ENCODE results near the gene EGFR. TPM values are rescaled to one million over a fixed set of nuclear protein-coding genes. Genes with fewer than 3 reads are reported as not detected.

Gene EGFR
- polyA plus RNA-seq, 1 of the 3 experiments (the other 2 are of a cell fraction): 37.6 TPM

GRCh38 chr7:55210176-55210575 lies 191.4 kb downstream of the EGFR start:
- Histone ChIP-seq H3K27me3 (ENCODE audit: insufficient read depth) (no peaks in the 10 kb centered on the region), H3K27ac (ENCODE audit: low read depth in 2 of 2, low read length in 1 of 2) (no peak overlapping the region), H3K4me1 (ENCODE audit: control insufficient read depth in 1 of 2, insufficient read depth in 2 of 2, low read depth in 1 of 2, low read length in 1 of 2) (peaks cover 15 to 32% of the 10 kb centered on the region in 2 experiments; a peak in 3 of 4 replicates), H3K9me2 (no peaks in the 10 kb centered on the region), H3F3A (replicated peaks; ENCODE audit: insufficient read depth) (peaks cover 9% of the 10 kb centered on the region), H3K79me2 (ENCODE audit: insufficient read depth) (no peaks in the 10 kb centered on the region), H3K4me3 (ENCODE audit: low read depth in 2 of 2, low read length in 1 of 2) (no peak overlapping the region), H3K36me3 (replicated peaks in 1 of 2; ENCODE audit: control insufficient read depth in 1 of 2, insufficient read depth in 2 of 2, low read length in 1 of 2) (peaks cover 44 to 65% of the 10 kb centered on the region in 2 experiments), H3K9ac (no peak overlapping the region), H2AFZ (ENCODE audit: low read depth) (no peak overlapping the region), H4K20me1 (ENCODE audit: insufficient read depth) (0 out of 2 replicates have a peak, but pooled peaks cover 3% of the 10 kb centered on the region), H3K9me3 (no peaks in the 10 kb centered on the region), H3K4me2 (no peak overlapping the region)
- ChIA-PET CTCF (interaction anchor here (1.2 to 11.2 kb wide), 4 partner anchors 11 to 44 kb away, joined by 3 to 132 read pairs (median 14); no protein-coding TSS in a partner anchor), POLR2A (no interaction called here)
- WGBS (ENCODE audit: low lambda C conversion rate): 93% methylated on average over 4 of the region's 4 CpGs
- no peak for DNase-seq
- no peak for TF ChIP-seq RCOR1 (IDR thresholded peaks at IDR 0.05; ENCODE audit: low read length)
- no peak for TF ChIP-seq USF1 (IDR thresholded peaks at IDR 0.05; ENCODE audit: borderline replicate concordance, low read depth)
- no peak for TF ChIP-seq ZBTB33 (IDR thresholded peaks at IDR 0.05; ENCODE audit: borderline replicate concordance, low read depth)
- no peak for TF ChIP-seq EP300 (IDR thresholded peaks at IDR 0.05; ENCODE audit: borderline replicate concordance in 1 of 2, low read depth in 1 of 2, low read length in 1 of 2)
- no peak for TF ChIP-seq ELF1 (IDR thresholded peaks at IDR 0.05)
- TF ChIP-seq REST (IDR thresholded peaks at IDR 0.05; ENCODE audit: low read depth, low read length): no peak

GRCh38 chr7:55210716-55211115 lies 191.9 kb downstream of the EGFR start:
- Histone ChIP-seq H3K9me3 (no peaks in the 10 kb centered on the region), H3K36me3 (replicated peaks in 1 of 2; ENCODE audit: control insufficient read depth in 1 of 2, insufficient read depth in 2 of 2, low read length in 1 of 2) (peaks cover 39 to 59% of the 10 kb centered on the region in 2 experiments), H4K20me1 (ENCODE audit: insufficient read depth) (0 out of 2 replicates have a peak, but pooled peaks cover 3% of the 10 kb centered on the region), H3K27me3 (ENCODE audit: insufficient read depth) (no peaks in the 10 kb centered on the region), H3K4me1 (ENCODE audit: control insufficient read depth in 1 of 2, insufficient read depth in 2 of 2, low read depth in 1 of 2, low read length in 1 of 2) (peaks cover 15 to 32% of the 10 kb centered on the region in 2 experiments; a peak in 3 of 4 replicates), H3F3A (replicated peaks; ENCODE audit: insufficient read depth) (peaks cover 9% of the 10 kb centered on the region), H3K4me3 (ENCODE audit: low read depth in 2 of 2, low read length in 1 of 2) (no peak overlapping the region), H3K79me2 (ENCODE audit: insufficient read depth) (no peaks in the 10 kb centered on the region), H2AFZ (ENCODE audit: low read depth) (no peak overlapping the region), H3K27ac (ENCODE audit: low read depth in 2 of 2, low read length in 1 of 2) (no peak overlapping the region), H3K9ac (no peak overlapping the region), H3K4me2 (no peak overlapping the region), H3K9me2 (no peaks in the 10 kb centered on the region)
- ChIA-PET POLR2A (no interaction called here), CTCF (interaction anchor here (0.9 to 11.2 kb wide), 4 partner anchors 8 to 43 kb away, joined by 3 to 132 read pairs (median 11); no protein-coding TSS in a partner anchor)
- WGBS (ENCODE audit: low lambda C conversion rate): 78% methylated on average over 1 of the region's 1 CpG
- DNase-seq: no peak
- no peak for TF ChIP-seq EP300 (IDR thresholded peaks at IDR 0.05; ENCODE audit: borderline replicate concordance in 1 of 2, low read depth in 1 of 2, low read length in 1 of 2)
- no peak for TF ChIP-seq ZBTB33 (IDR thresholded peaks at IDR 0.05; ENCODE audit: borderline replicate concordance, low read depth)
- no peak for TF ChIP-seq TCF12 (IDR thresholded peaks at IDR 0.05)
- TF ChIP-seq SMC3 (IDR thresholded peaks at IDR 0.05; ENCODE audit: low read depth, low read length): no peak
- TF ChIP-seq POLR2AphosphoS5 (IDR thresholded peaks at IDR 0.05; ENCODE audit: low read depth, low read length): no peak
- no peak for TF ChIP-seq PBX3 (IDR thresholded peaks at IDR 0.05)
- no peak for TF ChIP-seq JUND (IDR thresholded peaks at IDR 0.05)
- TF ChIP-seq RFX5 (IDR thresholded peaks at IDR 0.05; ENCODE audit: low read length): no peak
- no peak for TF ChIP-seq TAF1 (IDR thresholded peaks at IDR 0.05; ENCODE audit: borderline replicate concordance, low read depth, low read length)
- no peak for TF ChIP-seq FOSL2 (IDR thresholded peaks at IDR 0.05; ENCODE audit: borderline replicate concordance, low read depth)
- TF ChIP-seq GATA2 (CRISPR knock-in tag; IDR thresholded peaks at IDR 0.05): no peak

Measured in SK-N-SH (cell line).